Fibroblast of lung (primary cell): ENCODE measurements around the gene AWAT2. TPM values are rescaled to one million over a fixed set of nuclear protein-coding genes. Genes with fewer than 3 reads are reported as not detected.

Experiments used
- DNase-seq, 2 donors: peaks; one replicate each; pipeline versions ENCODE4 v3.0.0 to v3.0.0-alpha.2; 2010; ENCODE audit warnings: low read depth in 2 of 2
- H2AFZ ChIP-seq: 2 replicates; pipeline ENCODE4 v1.5.1; 2012; ENCODE audit warnings: low read length, control low read depth, inconsistent platforms
- H3K27ac ChIP-seq: 2 replicates; pipeline ENCODE4 v1.5.1; 2011; ENCODE audit warnings: low read length, control low read depth; ENCODE audit not compliant: insufficient read depth
- H3K27me3 ChIP-seq: 2 replicates; pipeline ENCODE4 v1.5.1; 2011; ENCODE audit warnings: mild to moderate bottlenecking, low read length; ENCODE audit not compliant: control insufficient read depth, insufficient read depth
- H3K36me3 ChIP-seq: 2 replicates; pipeline ENCODE4 v1.5.1; 2011; ENCODE audit warnings: low read length; ENCODE audit not compliant: control insufficient read depth, insufficient read depth
- H3K4me1 ChIP-seq: 2 replicates; pipeline ENCODE4 v1.5.1; 2011; ENCODE audit warnings: low read length; ENCODE audit not compliant: control insufficient read depth, insufficient read depth; ENCODE audit errors: extremely low read depth
- H3K4me2 ChIP-seq: 2 replicates; pipeline ENCODE4 v1.5.1; 2011; ENCODE audit warnings: low read length, control low read depth; ENCODE audit not compliant: insufficient read depth; ENCODE audit errors: extremely low read depth
- H3K4me3 ChIP-seq, 4 experiments: fragments of 200-600 bp in 1 of 4; sonication (generic) in 1 of 4; replicated peaks in 1 of 4; 2 replicates each; pipeline ENCODE4 v1.5.1; 2011 to 2016; ENCODE audit warnings: low read length in 4 of 4, low read depth in 3 of 4, mild to moderate bottlenecking in 3 of 4, control low read depth in 2 of 4, inconsistent platforms in 1 of 4, mixed read lengths in 1 of 4; ENCODE audit not compliant: insufficient read depth in 1 of 4; ENCODE audit errors: control extremely low read depth in 1 of 4
- H3K79me2 ChIP-seq: 2 replicates; pipeline ENCODE4 v1.5.1; 2012; ENCODE audit warnings: mild to moderate bottlenecking, low read length, inconsistent platforms; ENCODE audit not compliant: control insufficient read depth, insufficient read depth
- H3K9ac ChIP-seq: 2 replicates; pipeline ENCODE4 v1.5.1; 2011; ENCODE audit warnings: mild to moderate bottlenecking, low read length, control low read depth; ENCODE audit not compliant: insufficient read depth
- H3K9me3 ChIP-seq: 2 replicates; pipeline ENCODE4 v1.5.1; 2012; ENCODE audit warnings: low read depth, low read length; ENCODE audit not compliant: control insufficient read depth, insufficient read depth
- H4K20me1 ChIP-seq: 2 replicates; pipeline ENCODE4 v1.5.1; 2011; ENCODE audit warnings: low read length; ENCODE audit not compliant: control insufficient read depth, insufficient read depth; ENCODE audit errors: extremely low read depth
- EZH2 ChIP-seq: IDR thresholded peaks from 2 replicates; pipeline ENCODE4 v1.5.1; 2012; ENCODE audit warnings: low read length, control low read depth, mild to moderate bottlenecking; ENCODE audit errors: missing control alignments
- polyA plus RNA-seq, 2 donors: library from polyadenylated mRNA; depleted of rRNA in 1 of 2; stranded (reverse) in 1 of 2; unstranded in 1 of 2; fragments of >200 nt; gene quantifications; 2 replicates each; pipeline ENCODE4 v1.2.1, GENCODE V29; 2011 to 2012; ENCODE audit warnings: missing spikeins in 1 of 2
- total RNA-seq: library from RNA; depleted of rRNA; stranded (reverse); fragments of >200 nt; gene quantifications from 2 replicates; pipeline ENCODE4 v1.2.1, GENCODE V29; 2014
- TF ChIP-seq, protein P1 (sequence below), 2 donors: IDR thresholded peaks in 1 of 2; conservative IDR thresholded peaks in 1 of 2; 1 replicate in 1 of 2; 2 replicates in 1 of 2; pipeline ENCODE4 v1.5.1; 2011 to 2012; ENCODE audit warnings: low read length in 2 of 2, control low read depth in 1 of 2, inconsistent platforms in 1 of 2, low read depth in 1 of 2, mild to moderate bottlenecking in 1 of 2

Gene AWAT2
- total and polyA plus RNA-seq, 2 donors (not counting 1 experiment from before 2014, with no cell fraction given): not detected

DNA sequence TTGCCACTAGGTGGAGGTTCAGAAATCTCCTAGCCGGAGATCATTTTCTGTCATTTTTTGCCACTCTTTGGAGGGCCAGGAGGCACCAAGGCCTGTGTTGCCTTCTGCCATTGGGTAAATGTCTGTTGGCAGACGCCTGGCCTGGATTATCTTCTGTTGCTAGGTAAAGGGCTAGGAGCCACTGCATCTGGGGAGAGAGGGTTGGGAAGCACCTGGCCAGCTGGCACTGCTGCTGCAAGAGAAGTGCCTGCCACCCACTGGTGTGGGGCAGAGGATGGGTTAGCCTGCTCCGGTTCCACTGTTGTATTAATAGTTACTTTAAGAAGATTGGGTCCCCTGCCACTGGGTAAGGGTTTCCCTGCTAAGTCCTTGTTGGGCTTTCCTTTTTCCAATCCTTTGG lies 58.1 kb downstream of the AWAT2 start:
- Histone ChIP-seq H3K27me3 (no peaks in the 10 kb centered on the region), H3K4me1 (no peaks in the 10 kb centered on the region), H3K9ac (no peak overlapping the region), H3K4me3 (no peak overlapping the region), H3K79me2 (no peaks in the 10 kb centered on the region), H3K9me3 (no peaks in the 10 kb centered on the region), H3K27ac (no peak overlapping the region), H3K36me3 (no peaks in the 10 kb centered on the region), H4K20me1 (no peaks in the 10 kb centered on the region), H2AFZ (no peak overlapping the region), H3K4me2 (no peak overlapping the region)
- DNase-seq: no peak
- TF ChIP-seq EZH2: no peak
- TF ChIP-seq, protein P1, sequence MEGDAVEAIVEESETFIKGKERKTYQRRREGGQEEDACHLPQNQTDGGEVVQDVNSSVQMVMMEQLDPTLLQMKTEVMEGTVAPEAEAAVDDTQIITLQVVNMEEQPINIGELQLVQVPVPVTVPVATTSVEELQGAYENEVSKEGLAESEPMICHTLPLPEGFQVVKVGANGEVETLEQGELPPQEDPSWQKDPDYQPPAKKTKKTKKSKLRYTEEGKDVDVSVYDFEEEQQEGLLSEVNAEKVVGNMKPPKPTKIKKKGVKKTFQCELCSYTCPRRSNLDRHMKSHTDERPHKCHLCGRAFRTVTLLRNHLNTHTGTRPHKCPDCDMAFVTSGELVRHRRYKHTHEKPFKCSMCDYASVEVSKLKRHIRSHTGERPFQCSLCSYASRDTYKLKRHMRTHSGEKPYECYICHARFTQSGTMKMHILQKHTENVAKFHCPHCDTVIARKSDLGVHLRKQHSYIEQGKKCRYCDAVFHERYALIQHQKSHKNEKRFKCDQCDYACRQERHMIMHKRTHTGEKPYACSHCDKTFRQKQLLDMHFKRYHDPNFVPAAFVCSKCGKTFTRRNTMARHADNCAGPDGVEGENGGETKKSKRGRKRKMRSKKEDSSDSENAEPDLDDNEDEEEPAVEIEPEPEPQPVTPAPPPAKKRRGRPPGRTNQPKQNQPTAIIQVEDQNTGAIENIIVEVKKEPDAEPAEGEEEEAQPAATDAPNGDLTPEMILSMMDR (conservative IDR thresholded peaks at IDR 0.05 in 1 of 2, IDR thresholded peaks at IDR 0.05 in 1 of 2; ENCODE audit: low read depth in 1 of 2, low read length in 2 of 2): no peak

Other genes starting within 250 kb of the AWAT2 start
- not detected in 2 replicates for gene OTUD6A, start 12.5 kb upstream of the AWAT2 start, total RNA-seq
- gene OTUD6A, start 12.5 kb upstream of the AWAT2 start, polyA plus RNA-seq: not detected in 2 replicates
- 81.1 and 154 TPM in 2 replicates for gene IGBP1, start 83.5 kb upstream of the AWAT2 start, total RNA-seq
- gene IGBP1, start 83.5 kb upstream of the AWAT2 start, polyA plus RNA-seq: 60.7 and 67.2 TPM in 2 replicates
- gene DGAT2L6, start 127.5 kb upstream of the AWAT2 start, total RNA-seq: not detected in 2 replicates
- gene DGAT2L6, start 127.5 kb upstream of the AWAT2 start, polyA plus RNA-seq: not detected in 2 replicates
- not detected in 2 replicates for gene AWAT1, start 184.7 kb upstream of the AWAT2 start, total RNA-seq
- not detected in 2 replicates for gene AWAT1, start 184.7 kb upstream of the AWAT2 start, polyA plus RNA-seq
- under 0.01 TPM in 2 replicates for gene P2RY4, start 210.3 kb upstream of the AWAT2 start, total RNA-seq
- gene P2RY4, start 210.3 kb upstream of the AWAT2 start, polyA plus RNA-seq: 0.05 TPM in 1 of 2 replicates, not detected in the other
- not detected in 2 replicates for gene ARR3, start 218.4 kb upstream of the AWAT2 start, total RNA-seq
- gene ARR3, start 218.4 kb upstream of the AWAT2 start, polyA plus RNA-seq: not detected in 2 replicates
- gene RAB41, start 232.2 kb upstream of the AWAT2 start, total RNA-seq: not detected in 2 replicates
- not detected in 2 replicates for gene RAB41, start 232.2 kb upstream of the AWAT2 start, polyA plus RNA-seq
- gene PDZD11, start 240.0 kb upstream of the AWAT2 start, total RNA-seq: 45.7 and 53.3 TPM in 2 replicates
- 142 and 143 TPM in 2 replicates for gene PDZD11, start 240.0 kb upstream of the AWAT2 start, polyA plus RNA-seq
- gene KIF4A, start 240.2 kb upstream of the AWAT2 start, total RNA-seq: 1.8 and 5.6 TPM in 2 replicates
- 7.1 and 23.0 TPM in 2 replicates for gene KIF4A, start 240.2 kb upstream of the AWAT2 start, polyA plus RNA-seq